ENCODE measurements around the gene TRAF2. TPM values are rescaled to one million over a fixed set of nuclear protein-coding genes. Genes with fewer than 3 reads are reported as not detected.

TRAF2 gene
- total and polyA plus RNA-seq, 9 of the 15 experiments (the other 6 are each of a cell fraction or from before 2014, with no cell fraction given), result 0.24 to 45.2 (median 18.0) TPM

- no peaks in the 10 kb centered on the region for H4K20me1 ChIP-seq (replicated peaks; ENCODE audit: control insufficient read depth, insufficient read depth, low read length)
- WGBS (ENCODE audit: insufficient coverage, low coverage, missing lambda C conversion rate), result 81% methylated on average over 15 of the region's 15 CpGs
- no TSS peak for BruUV-seq (replicated peaks)
- H2AFZ ChIP-seq (ENCODE audit: low read depth, low read length), result no peak overlapping the region
- H3K36me3 ChIP-seq (ENCODE audit: control insufficient read depth, insufficient read depth, low read length), result peaks cover 65% of the 10 kb centered on the region; the same call in 2 of the 3 replicates
- peaks cover 3% of the 10 kb centered on the region for H3K9me1 ChIP-seq (ENCODE audit: control insufficient read depth, insufficient read depth, low read length)
- no peak overlapping the region for H3K4me3 ChIP-seq
- no peak for DNase-seq (ENCODE audit: extremely low read depth in 1 of 4, low spot score in 3 of 4)
- no peak for FAIRE-seq
- ChIA-PET POLR2A (interaction anchor here (0.6 to 2.4 kb wide), 5 partner anchors 10 to 212 kb away, joined by 3 to 19 read pairs (median 6); no protein-coding TSS in a partner anchor), CTCF (ENCODE audit: low intra/inter-chr PET ratio) (no interaction called here)
- TF ChIP-seq SREBF1 (IDR thresholded peaks at IDR 0.05; ENCODE audit: borderline replicate concordance, low read depth, low read length), result no peak
- no peak for TF ChIP-seq IFI16 (CRISPR knock-in tag; IDR thresholded peaks at IDR 0.05)
- 0 out of 2 replicates have a peak, but pooled peaks have one; percentile 42 for TF ChIP-seq POLR2G (IDR thresholded peaks at IDR 0.05; ENCODE audit: low read depth, low read length)
- TF ChIP-seq EP400 (IDR thresholded peaks at IDR 0.05), result no peak
- TF ChIP-seq ZEB2 (IDR thresholded peaks at IDR 0.05), result no peak
- peak overlapping the region in 1 of 2 experiments; percentile 66; a peak in 2 of 4 replicates for H3K9ac ChIP-seq (ENCODE audit: insufficient read depth in 1 of 2, low read depth in 2 of 2, low read length in 2 of 2)
- H3K9me3 ChIP-seq (replicated peaks; ENCODE audit: control insufficient read depth, insufficient read depth, low read depth, low read length), result no peaks in the 10 kb centered on the region
- no peaks in the 10 kb centered on the region for H3K27me3 ChIP-seq (ENCODE audit: control insufficient read depth in 2 of 2, insufficient read depth in 2 of 2, low read length in 2 of 2)
- no peak overlapping the region; the same call in 2 of the 3 replicates for H3K27ac ChIP-seq (ENCODE audit: extremely low read depth, low read depth, low read length)
- peaks cover 5% of the 10 kb centered on the region; the same call in 2 of the 3 replicates for H3K79me2 ChIP-seq (ENCODE audit: control insufficient read depth, insufficient read depth, low read length)
- intact Hi-C loops (cut with micrococcal nuclease) (no loop called here), in situ Hi-C loops (cut with MboI) (no loop called here)
- H3K4me2 ChIP-seq (ENCODE audit: insufficient read depth, low read length), result no peak overlapping the region
- ATAC-seq, result no peak
- H3K4me1 ChIP-seq (replicated peaks in 1 of 2; ENCODE audit: control insufficient read depth in 2 of 2, insufficient read depth in 2 of 2, low read length in 2 of 2), result peaks cover 0 to 37% of the 10 kb centered on the region in 2 experiments; a peak in 2 of 5 replicates
Observed at GRCh38 chr9:136937186-136938001, 51.1 kb downstream of the TRAF2 start.
